ENCODE data around the gene GRIA3. TPM values are rescaled to one million over a fixed set of nuclear protein-coding genes. Genes with fewer than 3 reads are reported as not detected.
"Not testable (repeated sequence)": the region's sequence is repeated elsewhere in the genome, so short reads cannot be mapped to it uniquely, and the experiment has no call there.

The GRIA3 gene
- polyA plus RNA-seq, 4 donors = 1.4 to 4.0 (median 2.6) TPM

GRCh38 chrX:123513585-123514278 is 329.7 kb downstream of the GRIA3 start:
- no peak for DNase-seq (ENCODE audit: low read depth in 4 of 4, low spot score in 3 of 4)

GRCh38 chrX:123514279-123514640 is 330.2 kb downstream of the GRIA3 start:
- not testable (repeated sequence) for DNase-seq (ENCODE audit: low read depth in 4 of 4, low spot score in 3 of 4)

- no peak for DNase-seq (ENCODE audit: low read depth in 4 of 4, low spot score in 3 of 4)
Measured at GRCh38 chrX:123518791-123519190, 334.7 kb downstream of the GRIA3 start.

- no peak for DNase-seq (ENCODE audit: low read depth in 4 of 4, low spot score in 3 of 4)
Measured at GRCh38 chrX:123525123-123525725, 341.1 kb downstream of the GRIA3 start.

GRCh38 chrX:123530726-123531125 is 346.6 kb downstream of the GRIA3 start:
- DNase-seq (ENCODE audit: low read depth in 4 of 4, low spot score in 3 of 4) = not testable (repeated sequence)

Data from right renal pelvis (tissue), 4 donors.